ENCODE measurements around the gene FAF1. TPM values are rescaled to one million over a fixed set of nuclear protein-coding genes. Genes with fewer than 3 reads are reported as not detected.

Gene FAF1
- total and polyA plus RNA-seq, 2 donors (not counting 1 experiment from before 2014, with no cell fraction given): 39.6 to 40.0 TPM

DNA sequence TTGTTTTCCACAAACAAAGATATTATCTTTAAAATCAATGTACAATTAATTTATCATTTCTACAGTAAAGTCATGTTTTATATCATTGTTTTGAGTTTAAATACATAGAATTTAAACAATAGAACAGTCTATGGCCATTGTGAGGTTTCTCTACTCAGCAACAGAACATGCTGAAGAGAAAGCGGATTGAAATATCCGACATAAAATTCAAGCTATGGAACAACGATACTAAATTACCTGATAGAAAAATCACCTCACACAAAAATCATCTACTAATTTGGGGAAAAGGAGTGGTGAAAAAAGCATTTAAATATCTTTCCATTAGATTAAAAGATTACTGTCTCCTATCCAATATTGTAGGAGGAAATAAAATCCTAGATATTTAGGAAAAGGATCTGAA is 22.5 kb upstream of the FAF1 start:
- H2AFZ ChIP-seq (ENCODE audit: low read length): no peak overlapping the region
- TF ChIP-seq CTCF (conservative IDR thresholded peaks at IDR 0.05 in 1 of 2, IDR thresholded peaks at IDR 0.05 in 1 of 2; ENCODE audit: low read depth in 1 of 2, low read length in 2 of 2): no peak
- TF ChIP-seq EZH2 (IDR thresholded peaks at IDR 0.05; ENCODE audit: low read length, missing control alignments): no peak
- no peak for DNase-seq (ENCODE audit: low read depth in 2 of 2)
- H3K4me1 ChIP-seq (ENCODE audit: control insufficient read depth, extremely low read depth, insufficient read depth, low read length): no peaks in the 10 kb centered on the region
- no peak overlapping the region for H3K4me3 ChIP-seq (replicated peaks in 1 of 4; ENCODE audit: control extremely low read depth in 1 of 4, insufficient read depth in 1 of 4, low read depth in 3 of 4, low read length in 4 of 4)
- H3K27ac ChIP-seq (ENCODE audit: insufficient read depth, low read length): no peak overlapping the region
- no peak overlapping the region for H3K4me2 ChIP-seq (ENCODE audit: extremely low read depth, insufficient read depth, low read length)
- H3K9me3 ChIP-seq (ENCODE audit: control insufficient read depth, insufficient read depth, low read depth, low read length): no peaks in the 10 kb centered on the region
- no peaks in the 10 kb centered on the region for H3K27me3 ChIP-seq (ENCODE audit: control insufficient read depth, insufficient read depth, low read length)
- peaks cover 37% of the 10 kb centered on the region for H3K79me2 ChIP-seq (ENCODE audit: control insufficient read depth, insufficient read depth, low read length)
- no peaks in the 10 kb centered on the region for H4K20me1 ChIP-seq (ENCODE audit: control insufficient read depth, extremely low read depth, insufficient read depth, low read length)
- H3K9ac ChIP-seq (ENCODE audit: insufficient read depth, low read length): no peak overlapping the region
- H3K36me3 ChIP-seq (ENCODE audit: control insufficient read depth, insufficient read depth, low read length): no peaks in the 10 kb centered on the region

GRCh38 chr1:50981741-50982140 is 21.7 kb upstream of the FAF1 start:
- TF ChIP-seq CTCF (conservative IDR thresholded peaks at IDR 0.05 in 1 of 2, IDR thresholded peaks at IDR 0.05 in 1 of 2; ENCODE audit: low read depth in 1 of 2, low read length in 2 of 2) (no peak), EZH2 (IDR thresholded peaks at IDR 0.05; ENCODE audit: low read length, missing control alignments) (no peak)
- Histone ChIP-seq H3K4me3 (replicated peaks in 1 of 4; ENCODE audit: control extremely low read depth in 1 of 4, insufficient read depth in 1 of 4, low read depth in 3 of 4, low read length in 4 of 4) (peak overlapping the region in 1 of 4 experiments; percentile 6), H3K4me1 (ENCODE audit: control insufficient read depth, extremely low read depth, insufficient read depth, low read length) (no peaks in the 10 kb centered on the region), H2AFZ (ENCODE audit: low read length) (peak overlapping the region; percentile 24), H3K27ac (ENCODE audit: insufficient read depth, low read length) (no peak overlapping the region), H4K20me1 (ENCODE audit: control insufficient read depth, extremely low read depth, insufficient read depth, low read length) (no peaks in the 10 kb centered on the region), H3K36me3 (ENCODE audit: control insufficient read depth, insufficient read depth, low read length) (no peaks in the 10 kb centered on the region), H3K9me3 (ENCODE audit: control insufficient read depth, insufficient read depth, low read depth, low read length) (no peaks in the 10 kb centered on the region), H3K79me2 (ENCODE audit: control insufficient read depth, insufficient read depth, low read length) (peaks cover 37% of the 10 kb centered on the region), H3K9ac (ENCODE audit: insufficient read depth, low read length) (no peak overlapping the region), H3K27me3 (ENCODE audit: control insufficient read depth, insufficient read depth, low read length) (no peaks in the 10 kb centered on the region), H3K4me2 (ENCODE audit: extremely low read depth, insufficient read depth, low read length) (peak overlapping the region; percentile 36)
- no peak for DNase-seq (ENCODE audit: low read depth in 2 of 2)

DNA sequence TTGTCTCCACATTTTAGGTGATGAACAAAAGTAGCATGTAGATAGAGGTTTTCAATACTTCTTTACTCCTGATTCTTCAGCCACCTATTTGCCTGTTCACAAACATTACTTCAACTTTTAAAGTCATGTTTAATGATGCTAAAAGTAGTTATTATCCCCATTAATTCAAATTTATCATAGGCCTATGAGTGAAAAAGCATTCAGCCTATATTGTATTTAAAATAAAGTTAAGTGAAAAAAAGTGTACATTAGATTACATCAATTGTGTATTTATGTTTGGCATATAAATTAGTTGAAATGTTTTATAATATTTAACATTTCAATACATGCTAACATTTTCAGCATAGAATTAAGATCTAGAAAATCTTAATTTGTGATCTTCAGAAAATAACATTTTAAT is 20.4 kb upstream of the FAF1 start:
- H3K79me2 ChIP-seq (ENCODE audit: control insufficient read depth, insufficient read depth, low read length): peaks cover 39% of the 10 kb centered on the region
- TF ChIP-seq CTCF (conservative IDR thresholded peaks at IDR 0.05 in 1 of 2, IDR thresholded peaks at IDR 0.05 in 1 of 2; ENCODE audit: low read depth in 1 of 2, low read length in 2 of 2) (no peak), EZH2 (IDR thresholded peaks at IDR 0.05; ENCODE audit: low read length, missing control alignments) (no peak)
- DNase-seq (ENCODE audit: low read depth in 2 of 2): no peak
- no peaks in the 10 kb centered on the region for H3K9me3 ChIP-seq (ENCODE audit: control insufficient read depth, insufficient read depth, low read depth, low read length)
- H3K4me1 ChIP-seq (ENCODE audit: control insufficient read depth, extremely low read depth, insufficient read depth, low read length): no peaks in the 10 kb centered on the region
- H4K20me1 ChIP-seq (ENCODE audit: control insufficient read depth, extremely low read depth, insufficient read depth, low read length): no peaks in the 10 kb centered on the region
- peak overlapping the region; percentile 82 for H3K4me2 ChIP-seq (ENCODE audit: extremely low read depth, insufficient read depth, low read length)
- H3K9ac ChIP-seq (ENCODE audit: insufficient read depth, low read length): no peak overlapping the region
- H3K36me3 ChIP-seq (ENCODE audit: control insufficient read depth, insufficient read depth, low read length): no peaks in the 10 kb centered on the region
- H2AFZ ChIP-seq (ENCODE audit: low read length): no peak overlapping the region
- H3K4me3 ChIP-seq (replicated peaks in 1 of 4; ENCODE audit: control extremely low read depth in 1 of 4, insufficient read depth in 1 of 4, low read depth in 3 of 4, low read length in 4 of 4): no peak overlapping the region
- H3K27ac ChIP-seq (ENCODE audit: insufficient read depth, low read length): no peak overlapping the region
- H3K27me3 ChIP-seq (ENCODE audit: control insufficient read depth, insufficient read depth, low read length): no peaks in the 10 kb centered on the region
